ENCODE data around the gene SLC49A3.
"Not testable (repeated sequence)": the region's sequence is repeated elsewhere in the genome, so short reads cannot be mapped to it uniquely, and the experiment has no call there.

- TF ChIP-seq, protein P1, sequence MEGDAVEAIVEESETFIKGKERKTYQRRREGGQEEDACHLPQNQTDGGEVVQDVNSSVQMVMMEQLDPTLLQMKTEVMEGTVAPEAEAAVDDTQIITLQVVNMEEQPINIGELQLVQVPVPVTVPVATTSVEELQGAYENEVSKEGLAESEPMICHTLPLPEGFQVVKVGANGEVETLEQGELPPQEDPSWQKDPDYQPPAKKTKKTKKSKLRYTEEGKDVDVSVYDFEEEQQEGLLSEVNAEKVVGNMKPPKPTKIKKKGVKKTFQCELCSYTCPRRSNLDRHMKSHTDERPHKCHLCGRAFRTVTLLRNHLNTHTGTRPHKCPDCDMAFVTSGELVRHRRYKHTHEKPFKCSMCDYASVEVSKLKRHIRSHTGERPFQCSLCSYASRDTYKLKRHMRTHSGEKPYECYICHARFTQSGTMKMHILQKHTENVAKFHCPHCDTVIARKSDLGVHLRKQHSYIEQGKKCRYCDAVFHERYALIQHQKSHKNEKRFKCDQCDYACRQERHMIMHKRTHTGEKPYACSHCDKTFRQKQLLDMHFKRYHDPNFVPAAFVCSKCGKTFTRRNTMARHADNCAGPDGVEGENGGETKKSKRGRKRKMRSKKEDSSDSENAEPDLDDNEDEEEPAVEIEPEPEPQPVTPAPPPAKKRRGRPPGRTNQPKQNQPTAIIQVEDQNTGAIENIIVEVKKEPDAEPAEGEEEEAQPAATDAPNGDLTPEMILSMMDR (IDR thresholded peaks at IDR 0.05) = not testable (repeated sequence)
- not testable (repeated sequence) for TF ChIP-seq POLR2A (IDR thresholded peaks at IDR 0.05)
Observed at GRCh38 chr4:694341-694940, 5.5 kb upstream of the SLC49A3 start.

Data from breast epithelium (tissue), 3 donors.